ENCODE results near the gene PRDM11. TPM values are rescaled to one million over a fixed set of nuclear protein-coding genes. Genes with fewer than 3 reads are reported as not detected.

The PRDM11 gene
- total RNA-seq, 1 donor from 2014 or later: 15.2 TPM

- no peak for DNase-seq (ENCODE audit: extremely low spot score in 2 of 2)
- intact Hi-C loops (cut with DNase I): no loop called here
- Histone ChIP-seq H3K4me3 (no peak overlapping the region), H3K27ac (no peak overlapping the region), H3K4me1 (no peaks in the 10 kb centered on the region), H3K9me3 (no peaks in the 10 kb centered on the region), H3K36me3 (peaks cover 0 to 20% of the 10 kb centered on the region in 2 donors), H3K27me3 (no peaks in the 10 kb centered on the region)
- no peak for TF ChIP-seq POLR2A (IDR thresholded peaks at IDR 0.05)
- no peak for TF ChIP-seq POLR2AphosphoS5 (IDR thresholded peaks at IDR 0.05; ENCODE audit: insufficient read depth in 1 of 2, low read depth in 1 of 2)
- no peak for TF ChIP-seq CTCF (IDR thresholded peaks at IDR 0.05)
Measured at GRCh38 chr11:45216901-45217300, 70.5 kb downstream of the PRDM11 start.

- H3K27ac ChIP-seq: no peak overlapping the region
- no peaks in the 10 kb centered on the region for H3K27me3 ChIP-seq
- intact Hi-C loops (cut with DNase I): no loop called here
- no peaks in the 10 kb centered on the region for H3K4me1 ChIP-seq
- no peaks in the 10 kb centered on the region for H3K9me3 ChIP-seq
- no peak for TF ChIP-seq POLR2A (IDR thresholded peaks at IDR 0.05)
- TF ChIP-seq CTCF (IDR thresholded peaks at IDR 0.05): no peak
- TF ChIP-seq POLR2AphosphoS5 (IDR thresholded peaks at IDR 0.05; ENCODE audit: insufficient read depth in 1 of 2, low read depth in 1 of 2): no peak
- H3K36me3 ChIP-seq: peaks cover 0 to 13% of the 10 kb centered on the region in 2 donors
- H3K4me3 ChIP-seq: no peak overlapping the region
- DNase-seq (ENCODE audit: extremely low spot score in 2 of 2): no peak
Measured at GRCh38 chr11:45217991-45218390, 71.6 kb downstream of the PRDM11 start.

DNA sequence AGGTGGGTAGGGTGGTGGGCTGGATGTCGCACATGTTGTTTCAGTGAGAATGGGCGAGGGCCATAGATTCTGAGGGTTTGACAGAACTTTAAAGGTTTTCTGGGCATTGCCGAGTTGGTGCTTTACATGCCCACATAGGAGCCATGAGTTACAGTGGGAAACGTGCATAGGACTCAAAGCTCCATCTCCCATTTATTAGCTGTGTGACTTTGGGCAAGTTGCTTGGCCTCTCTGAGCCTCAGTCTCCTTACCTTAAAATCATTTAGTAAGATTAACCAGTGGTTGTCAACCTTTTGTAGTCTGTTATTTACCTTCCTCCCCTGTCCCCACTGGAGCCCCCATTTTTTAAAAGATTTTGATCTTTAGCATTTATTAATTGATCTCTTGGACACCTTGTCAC is 72.3 kb downstream of the PRDM11 start:
- Histone ChIP-seq H3K27me3 (no peaks in the 10 kb centered on the region), H3K4me3 (no peak overlapping the region), H3K9me3 (no peaks in the 10 kb centered on the region), H3K36me3 (peaks cover 0 to 8% of the 10 kb centered on the region in 2 donors), H3K27ac (no peak overlapping the region), H3K4me1 (no peaks in the 10 kb centered on the region)
- DNase-seq (ENCODE audit: extremely low spot score in 2 of 2): no peak
- no peak for TF ChIP-seq POLR2AphosphoS5 (IDR thresholded peaks at IDR 0.05; ENCODE audit: insufficient read depth in 1 of 2, low read depth in 1 of 2)
- intact Hi-C loops (cut with DNase I): no loop called here

- intact Hi-C loops (cut with DNase I): no loop called here
- no peak overlapping the region for H3K4me3 ChIP-seq
- H3K9me3 ChIP-seq: no peaks in the 10 kb centered on the region
- DNase-seq (ENCODE audit: extremely low spot score in 2 of 2): no peak
- H3K36me3 ChIP-seq: peaks cover 0 to 13% of the 10 kb centered on the region in 2 donors
- H3K27me3 ChIP-seq: no peaks in the 10 kb centered on the region
- TF ChIP-seq POLR2A (IDR thresholded peaks at IDR 0.05) (no peak), CTCF (IDR thresholded peaks at IDR 0.05) (no peak), POLR2AphosphoS5 (IDR thresholded peaks at IDR 0.05; ENCODE audit: insufficient read depth in 1 of 2, low read depth in 1 of 2) (no peak)
- no peaks in the 10 kb centered on the region for H3K4me1 ChIP-seq
- no peak overlapping the region for H3K27ac ChIP-seq
Measured at GRCh38 chr11:45219411-45219810, 73.0 kb downstream of the PRDM11 start.

- no peak for TF ChIP-seq POLR2AphosphoS5 (IDR thresholded peaks at IDR 0.05; ENCODE audit: insufficient read depth in 1 of 2, low read depth in 1 of 2)
- no peak for TF ChIP-seq POLR2A (IDR thresholded peaks at IDR 0.05)
- no peak for TF ChIP-seq CTCF (IDR thresholded peaks at IDR 0.05)
- no peak overlapping the region for H3K27ac ChIP-seq
- no peaks in the 10 kb centered on the region for H3K27me3 ChIP-seq
- H3K9me3 ChIP-seq: no peaks in the 10 kb centered on the region
- no peaks in the 10 kb centered on the region for H3K4me1 ChIP-seq
- intact Hi-C loops (cut with DNase I): no loop called here
- peaks cover 0 to 30% of the 10 kb centered on the region in 2 donors for H3K36me3 ChIP-seq
- H3K4me3 ChIP-seq: no peak overlapping the region
- DNase-seq (ENCODE audit: extremely low spot score in 2 of 2): no peak
Measured at GRCh38 chr11:45223496-45223895, 77.1 kb downstream of the PRDM11 start.

Measured in vagina (tissue), 2 donors.